ENCODE measurements around the gene ADRM1.

Gene ADRM1

GRCh38 chr20:62355878-62356588 lies 53.2 kb downstream of the ADRM1 start:
- no peak for DNase-seq (ENCODE audit: low spot score)

GRCh38 chr20:62356589-62357186 lies 53.9 kb downstream of the ADRM1 start:
- no peak for DNase-seq (ENCODE audit: low spot score)

DNA sequence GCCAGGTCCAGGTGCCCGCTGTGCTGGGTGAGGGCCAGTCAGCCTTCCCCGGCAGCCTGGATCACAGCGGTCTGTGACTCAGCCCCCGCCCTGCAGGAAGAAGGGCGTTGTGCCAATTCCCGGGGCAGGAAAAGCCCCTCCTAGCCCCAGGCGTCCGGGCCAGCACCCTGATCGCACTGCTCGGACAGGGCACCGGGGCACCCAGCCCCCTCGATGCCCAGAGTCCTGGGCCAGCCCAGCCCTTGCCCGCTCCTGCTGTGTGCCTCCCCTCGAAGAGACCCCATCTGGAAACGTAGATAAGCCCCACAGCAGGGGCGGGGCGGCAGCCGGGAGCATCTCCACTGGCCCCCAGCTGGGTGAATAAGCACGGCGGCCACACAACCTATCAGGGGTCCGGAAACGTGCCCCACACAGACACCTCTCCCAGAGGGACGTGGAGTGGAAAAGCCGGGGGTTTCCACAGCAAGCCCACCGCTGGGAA lies 54.4 kb downstream of the ADRM1 start:
- DNase-seq (ENCODE audit: low spot score): no peak

- DNase-seq (ENCODE audit: low spot score): no peak
Measured at GRCh38 chr20:62357681-62358080, 54.9 kb downstream of the ADRM1 start.
